ENCODE measurements around the gene GPR89A.
"Not testable (repeated sequence)": the region's sequence is repeated elsewhere in the genome, so short reads cannot be mapped to it uniquely, and the experiment has no call there.

GPR89A gene

DNA sequence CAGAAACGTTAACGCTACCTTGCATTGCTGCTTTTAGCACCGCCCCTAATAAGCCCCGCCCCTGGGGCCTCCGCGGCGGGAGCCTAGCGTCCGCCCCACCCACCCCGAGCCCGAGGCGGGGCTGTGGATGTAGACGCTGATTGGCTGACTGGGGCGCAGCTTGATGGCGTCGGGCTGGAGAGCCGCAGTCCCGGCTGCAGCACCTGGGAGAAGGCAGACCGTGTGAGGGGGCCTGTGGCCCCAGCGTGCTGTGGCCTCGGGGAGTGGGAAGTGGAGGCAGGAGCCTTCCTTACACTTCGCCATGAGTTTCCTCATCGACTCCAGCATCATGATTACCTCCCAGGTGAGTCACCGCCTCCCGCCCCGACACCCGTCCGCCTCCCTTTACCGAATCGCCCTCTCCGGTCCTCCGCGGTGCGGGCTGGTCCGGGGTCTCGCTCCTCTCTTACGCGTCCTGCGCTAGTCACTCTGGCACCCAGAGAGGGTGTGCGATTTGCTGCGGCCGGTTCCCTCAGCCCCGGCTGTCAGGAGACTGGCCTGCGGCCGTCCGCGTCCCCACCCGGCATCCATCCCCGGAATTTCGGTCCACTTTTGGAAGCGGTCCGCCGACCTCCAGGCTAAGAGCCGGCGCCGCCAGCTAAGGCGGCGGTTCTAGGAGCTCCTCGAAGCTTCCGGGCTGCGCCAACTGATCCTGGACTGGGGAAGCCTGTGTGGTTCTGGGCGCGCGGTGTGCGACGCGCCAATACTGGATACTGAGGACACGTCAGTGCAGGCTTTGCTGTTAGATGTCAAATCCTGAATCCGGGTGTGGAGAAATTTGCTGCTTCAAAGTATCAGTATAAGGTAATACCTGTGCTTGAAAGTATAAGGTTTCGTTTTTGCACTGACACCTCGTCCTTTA lies at the start of gene GPR89A:
GPR89A (plus strand) TSS at position 156 of the 901 bp plus-strand sequence; CDS start at position 302, 146 bp downstream.
- peak; percentile 83 for DNase-seq (ENCODE audit: low spot score)

DNA sequence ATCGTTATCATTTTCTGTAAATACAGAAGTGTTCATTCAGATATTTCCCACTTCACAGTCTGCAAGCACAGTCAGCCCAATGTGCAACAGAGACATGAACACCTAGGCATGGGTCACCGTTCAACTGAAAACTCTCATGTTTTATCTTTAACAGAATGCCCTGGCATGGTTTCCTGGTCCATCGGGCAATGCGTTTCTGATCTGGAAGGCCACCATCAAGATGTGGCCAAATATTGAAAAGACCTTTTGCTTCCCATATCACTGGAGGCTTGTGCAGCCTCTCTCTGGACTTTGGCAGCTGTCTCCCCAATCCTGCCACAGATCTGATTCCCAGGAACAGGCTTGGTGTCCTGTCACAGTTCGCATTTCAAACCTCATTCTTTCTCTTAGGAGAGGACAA lies 21.0 kb upstream of the GPR89A start:
- DNase-seq (ENCODE audit: low spot score), result not testable (repeated sequence)

DNA sequence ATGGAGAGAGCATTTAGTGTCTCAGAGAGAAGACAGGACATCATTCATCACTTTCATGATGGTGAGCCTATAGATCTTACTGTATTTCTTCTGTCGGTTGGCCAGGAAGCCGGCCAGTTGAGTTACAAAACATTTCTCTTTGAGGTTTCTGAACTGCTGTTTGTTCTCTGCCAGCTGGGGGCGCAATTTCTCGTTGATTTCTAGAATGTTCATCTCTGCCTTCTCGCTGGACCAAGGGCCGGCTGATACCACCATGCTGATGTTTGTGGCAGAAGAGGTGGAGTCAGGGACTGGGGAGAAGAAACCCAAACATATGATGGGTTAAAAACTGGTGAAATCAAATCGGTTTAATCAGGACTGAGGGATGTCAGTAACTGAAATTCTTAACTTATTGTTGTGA lies 17.0 kb upstream of the GPR89A start:
- not testable (repeated sequence) for DNase-seq (ENCODE audit: low spot score)

DNA sequence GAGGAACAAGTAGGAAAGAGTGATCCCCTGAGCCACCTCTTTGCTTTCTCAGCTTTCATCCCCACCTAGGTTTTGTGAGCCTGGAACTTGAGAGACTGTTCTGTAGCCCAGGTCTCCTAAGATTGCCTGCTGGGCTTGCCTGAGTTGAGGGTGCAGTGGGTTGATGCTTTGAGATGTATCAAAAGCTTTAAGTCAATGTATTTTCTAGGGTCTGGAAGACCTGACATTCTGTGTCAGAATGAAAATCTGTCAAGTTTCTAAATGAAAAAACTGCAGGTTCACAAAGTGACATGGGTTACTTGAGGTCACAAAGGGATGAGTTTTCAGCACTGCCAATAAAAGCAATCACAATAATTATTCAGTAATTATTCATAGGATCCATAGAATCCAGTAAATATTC lies 15.4 kb upstream of the GPR89A start:
- DNase-seq (ENCODE audit: low spot score), result not testable (repeated sequence)

DNA sequence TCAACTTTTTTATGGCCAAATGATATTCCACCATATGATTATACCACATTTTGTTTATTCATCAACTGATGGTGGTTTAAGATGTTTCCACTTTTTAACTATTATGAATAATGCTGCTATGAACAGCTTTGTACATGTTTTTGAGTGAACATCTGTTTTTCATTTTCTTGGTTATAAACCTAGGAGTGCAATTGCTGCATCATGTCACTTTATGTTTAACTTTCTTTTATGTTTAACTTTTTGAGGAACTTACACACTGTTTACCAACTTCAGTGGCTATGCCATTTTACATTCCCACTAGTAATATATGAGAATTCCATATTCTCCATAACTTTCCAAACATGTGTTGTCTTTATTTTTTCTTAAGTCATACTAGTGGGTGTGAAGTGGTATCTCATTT lies 12.4 kb upstream of the GPR89A start:
- DNase-seq (ENCODE audit: low spot score), result not testable (repeated sequence)

DNA sequence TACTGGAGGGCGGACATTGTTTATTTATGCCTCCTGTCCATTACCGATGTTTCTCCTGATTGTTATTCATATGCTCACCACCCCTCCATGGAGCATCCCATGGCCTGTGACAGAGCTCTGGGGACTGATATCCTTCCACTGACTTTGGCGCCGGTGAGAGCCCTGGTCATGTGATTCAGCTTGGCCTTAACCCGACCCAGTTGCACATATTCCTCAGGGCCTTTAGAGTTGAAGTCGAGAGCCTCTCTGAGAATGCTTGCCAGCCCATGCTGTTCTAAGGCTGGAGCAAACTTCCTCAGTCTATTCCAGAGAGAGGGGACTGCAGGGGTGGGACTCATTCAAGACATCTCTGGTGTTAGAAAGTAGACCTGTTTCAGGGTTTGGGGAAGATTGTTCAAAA lies 11.6 kb upstream of the GPR89A start:
- DNase-seq (ENCODE audit: low spot score), result not testable (repeated sequence)

DNA sequence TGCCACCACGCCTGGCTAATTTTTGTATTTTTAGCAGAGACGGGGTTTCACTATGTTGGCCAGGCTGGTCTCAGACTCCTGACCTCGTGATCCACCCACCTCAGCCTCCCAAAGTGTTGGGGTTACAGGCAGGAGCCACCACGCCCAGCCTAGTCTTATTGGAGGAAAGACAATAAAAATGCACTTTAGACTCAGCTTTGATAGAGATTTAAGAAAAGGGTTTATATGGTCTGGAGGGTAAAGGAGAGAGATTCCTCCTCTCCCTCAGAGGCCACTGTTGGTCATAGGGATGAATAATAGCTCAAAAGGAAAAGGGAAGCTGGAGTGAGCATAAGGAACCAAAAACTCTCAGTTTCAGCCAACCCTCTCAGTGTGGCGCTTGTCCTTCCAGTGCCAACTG lies 8.4 kb upstream of the GPR89A start:
- not testable (repeated sequence) for DNase-seq (ENCODE audit: low spot score)

DNA sequence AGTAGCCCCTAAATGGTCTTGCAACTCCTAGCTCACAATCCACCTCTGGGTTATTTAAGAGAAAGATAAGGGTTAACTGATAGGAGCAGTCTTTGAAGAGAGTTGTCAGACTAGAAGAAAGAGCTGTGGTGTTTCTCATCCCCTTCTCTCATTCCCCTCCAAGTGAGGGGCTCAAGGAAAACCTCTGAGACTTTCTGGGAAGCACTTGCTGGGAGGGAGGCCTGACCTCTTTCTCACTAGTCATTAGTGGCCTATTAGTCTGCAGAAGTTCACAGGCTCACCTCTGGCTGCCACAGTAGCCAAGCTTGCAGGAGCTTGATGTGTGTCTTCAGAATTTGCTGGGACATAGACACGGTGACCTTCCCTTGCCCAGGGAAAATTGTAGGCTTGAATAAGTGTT lies 6.2 kb upstream of the GPR89A start:
- DNase-seq (ENCODE audit: low spot score), result no peak

DNA sequence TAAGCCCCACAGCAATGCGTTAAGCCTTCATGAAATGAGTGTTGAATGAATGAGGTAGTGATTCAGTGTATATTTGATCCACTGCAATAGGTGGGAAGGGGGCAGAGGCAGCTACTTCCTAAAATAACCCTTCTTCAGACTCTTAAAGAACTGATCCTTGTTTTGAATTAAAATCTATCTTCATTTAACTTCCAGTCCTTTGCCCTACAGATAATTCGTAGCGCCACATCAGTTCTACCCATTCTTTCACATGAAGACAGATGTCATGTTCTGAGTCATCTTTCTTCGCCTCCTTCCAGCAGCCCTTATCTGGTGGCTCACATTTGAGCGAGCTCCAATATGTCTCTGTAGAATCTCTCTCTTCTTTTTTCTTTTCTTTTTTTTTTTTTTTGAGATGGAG lies 948 bp upstream of the GPR89A start:
- DNase-seq (ENCODE audit: low spot score), result not testable (repeated sequence)

DNA sequence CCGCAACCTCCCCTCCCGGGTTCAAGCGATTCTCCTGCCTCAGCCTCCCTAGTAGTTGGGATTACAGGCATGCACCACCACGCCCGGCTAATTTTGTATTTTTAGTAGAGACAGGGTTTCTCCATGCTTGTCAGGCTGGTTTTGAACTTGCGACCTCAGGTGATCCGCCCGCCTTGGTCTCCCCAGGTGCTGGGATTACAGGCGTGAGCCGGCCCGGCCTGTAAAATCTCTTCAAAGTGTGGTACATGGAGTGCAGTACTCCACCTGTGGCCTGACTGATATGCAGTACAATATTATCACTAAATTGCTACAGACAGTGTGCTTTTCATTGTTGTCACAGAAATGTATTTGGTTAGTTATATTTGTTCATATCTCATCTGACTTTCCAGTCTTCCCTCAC lies 499 bp upstream of the GPR89A start:
- DNase-seq (ENCODE audit: low spot score), result not testable (repeated sequence)

DNA sequence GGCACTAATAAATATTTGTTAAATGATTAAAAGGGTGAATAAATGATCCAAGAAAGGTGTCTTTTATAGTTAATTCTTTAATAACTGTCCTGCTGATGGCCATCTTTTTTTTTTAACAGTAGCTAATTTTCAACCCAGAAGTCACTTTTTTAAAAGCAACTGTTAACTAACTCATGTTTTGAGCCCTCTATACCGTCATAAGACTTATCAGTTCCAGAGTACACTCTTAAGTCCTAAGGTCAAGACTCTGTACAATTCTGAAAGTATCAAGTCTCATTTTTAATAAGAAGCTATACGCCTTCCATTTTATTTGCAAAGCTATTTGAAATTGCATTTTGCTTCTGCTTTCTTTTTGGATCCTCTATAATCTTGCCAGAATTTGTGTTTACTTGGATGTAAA lies 3.0 kb downstream of the GPR89A start:
- DNase-seq (ENCODE audit: low spot score), result not testable (repeated sequence)

DNA sequence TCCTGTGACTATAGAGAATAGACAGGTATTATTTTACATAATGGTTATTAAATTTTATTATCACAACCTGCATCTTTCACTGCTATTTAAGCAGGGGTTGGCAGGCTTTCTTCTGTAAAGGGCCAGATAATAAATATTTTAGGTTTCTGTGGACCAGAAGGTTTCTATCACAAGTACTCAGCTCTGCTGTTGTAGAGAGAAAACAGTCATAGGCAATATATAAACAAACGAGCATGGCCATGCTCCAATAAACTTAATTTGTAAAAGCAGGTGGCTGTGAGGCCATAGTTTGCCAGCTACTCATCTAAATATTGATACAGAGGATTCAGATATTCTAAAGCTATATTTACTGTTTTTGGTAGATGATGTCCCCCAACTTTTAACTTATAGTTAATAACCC lies 12.3 kb downstream of the GPR89A start:
- not testable (repeated sequence) for DNase-seq (ENCODE audit: low spot score)

DNA sequence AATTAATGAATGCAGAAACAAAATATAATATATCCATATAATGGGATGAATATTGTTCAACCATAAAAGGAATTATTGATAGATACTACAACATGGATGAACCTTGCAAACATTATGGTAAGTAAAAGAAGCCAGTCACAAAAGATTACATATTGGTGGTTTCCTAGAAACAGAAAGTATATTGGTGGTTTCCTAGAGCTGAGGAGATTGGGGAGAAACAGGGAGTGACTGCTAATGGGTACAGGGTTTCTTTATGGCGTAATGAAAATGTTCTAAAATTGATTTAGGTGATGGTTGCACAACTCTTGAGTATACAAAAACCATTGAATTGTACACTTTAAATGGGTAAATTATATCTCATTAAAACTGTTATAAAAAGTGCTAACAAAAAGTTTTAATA lies 14.4 kb downstream of the GPR89A start:
- DNase-seq (ENCODE audit: low spot score), result not testable (repeated sequence)

DNA sequence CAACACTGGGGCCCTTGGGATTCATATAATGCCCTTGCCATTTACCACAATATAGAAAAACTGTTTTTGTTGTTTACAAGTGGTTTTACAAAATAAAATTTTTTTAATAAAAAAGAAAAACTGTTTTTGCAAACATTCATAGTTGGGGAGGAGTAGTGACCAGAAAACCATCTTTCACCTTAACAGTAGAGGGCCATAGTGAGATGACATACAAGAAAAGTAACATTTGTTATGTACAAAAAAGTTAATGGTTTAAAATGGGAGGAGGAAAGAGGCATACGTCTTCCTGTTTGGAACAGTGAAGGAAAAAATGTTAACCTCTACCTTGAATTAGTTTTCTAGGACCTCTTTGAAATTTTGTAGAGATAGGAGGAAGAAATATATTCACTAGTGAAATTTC lies 28.4 kb downstream of the GPR89A start:
- not testable (repeated sequence) for DNase-seq (ENCODE audit: low spot score)

DNA sequence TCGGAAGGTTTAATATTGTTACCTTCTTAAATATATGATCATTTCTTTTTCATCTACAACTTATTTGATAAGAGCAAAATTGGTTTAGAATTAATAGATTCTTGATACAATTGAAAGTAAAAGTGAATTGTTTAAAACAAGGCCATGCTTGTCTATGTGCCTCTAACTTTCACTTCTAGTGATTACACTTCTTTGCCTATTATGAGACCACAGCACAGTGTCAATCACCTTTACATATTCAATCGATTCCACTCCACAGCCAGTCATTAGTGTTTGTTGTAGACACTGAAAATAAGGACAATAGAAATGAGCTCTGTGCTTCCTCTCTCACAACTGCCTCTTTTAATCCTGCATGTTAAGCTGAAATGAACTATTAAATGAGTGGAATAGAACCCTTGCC lies 34.1 kb downstream of the GPR89A start:
- DNase-seq (ENCODE audit: low spot score), result not testable (repeated sequence)

DNA sequence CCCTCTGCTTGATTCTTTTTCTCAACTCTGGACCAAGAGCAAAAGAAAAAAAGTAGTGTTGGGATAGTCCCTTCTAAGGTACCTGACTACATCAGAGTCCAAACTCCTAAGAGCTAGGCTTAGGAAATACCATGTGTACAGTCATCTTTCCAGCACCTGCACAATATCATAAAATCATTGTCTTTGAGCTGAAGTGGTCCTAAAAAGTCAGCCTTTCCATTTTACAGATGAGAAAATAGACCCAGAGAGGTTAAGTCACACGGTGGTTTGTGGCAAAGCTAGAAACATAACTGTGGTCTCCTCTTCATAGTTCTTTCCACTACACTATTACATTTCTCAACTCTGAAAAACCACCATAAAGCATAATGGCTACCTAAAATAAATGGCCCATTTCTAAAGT lies 36.2 kb downstream of the GPR89A start:
- not testable (repeated sequence) for DNase-seq (ENCODE audit: low spot score)

DNA sequence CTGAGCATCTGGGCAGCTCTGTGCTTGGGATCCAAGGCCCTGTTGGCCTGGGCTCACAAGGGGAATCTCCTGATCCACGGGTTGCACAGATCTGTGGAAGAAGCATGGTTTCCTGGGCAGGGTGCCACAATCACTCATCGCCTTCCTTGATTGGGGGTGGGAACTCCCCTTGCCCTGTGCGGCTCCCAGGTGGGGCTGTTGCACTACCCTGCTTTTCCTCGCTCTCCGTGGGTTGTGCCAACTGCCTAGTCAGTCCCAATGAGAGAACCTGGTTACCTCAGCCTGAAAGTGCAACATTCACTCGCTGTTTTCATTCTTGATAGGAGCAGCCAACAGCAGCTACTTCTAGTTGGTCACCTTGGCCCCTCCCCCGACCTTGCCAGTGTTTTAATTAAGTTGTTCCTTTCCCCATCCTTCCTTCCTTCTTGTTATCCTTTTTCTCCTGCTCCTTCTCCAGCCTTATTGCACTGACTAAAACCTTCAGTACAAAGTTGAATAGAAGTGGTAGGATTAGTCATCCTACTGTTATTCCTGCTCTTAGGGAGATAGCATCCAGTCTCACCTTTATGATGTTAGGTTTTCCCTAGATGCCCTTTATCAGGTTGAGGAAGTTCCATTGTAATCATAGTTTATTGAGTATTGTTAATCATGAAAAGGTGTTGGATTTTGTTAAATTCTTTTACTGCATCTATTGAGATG lies 48.6 kb downstream of the GPR89A start:
- not testable (repeated sequence) for DNase-seq (ENCODE audit: low spot score)

DNA sequence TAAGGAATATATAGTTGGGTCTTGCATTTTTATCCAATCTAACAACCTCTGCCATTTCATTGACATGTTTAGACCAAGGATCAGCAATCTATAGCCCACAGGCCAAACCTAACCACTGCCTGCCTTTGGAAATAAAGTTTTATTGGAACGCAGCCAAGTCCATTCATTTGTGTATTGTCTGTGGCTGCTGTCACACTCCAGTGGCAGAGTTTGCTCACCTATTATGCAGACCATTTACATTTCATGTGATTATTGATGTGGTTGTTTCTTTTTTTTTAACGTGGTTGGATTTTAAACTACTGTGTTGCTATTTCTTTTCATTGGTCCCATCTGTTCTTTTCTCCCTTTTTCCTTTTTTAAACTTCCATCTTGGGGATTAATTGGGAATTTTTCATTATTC lies 54.7 kb downstream of the GPR89A start:
- peak; percentile 16 for DNase-seq (ENCODE audit: low spot score)

DNA sequence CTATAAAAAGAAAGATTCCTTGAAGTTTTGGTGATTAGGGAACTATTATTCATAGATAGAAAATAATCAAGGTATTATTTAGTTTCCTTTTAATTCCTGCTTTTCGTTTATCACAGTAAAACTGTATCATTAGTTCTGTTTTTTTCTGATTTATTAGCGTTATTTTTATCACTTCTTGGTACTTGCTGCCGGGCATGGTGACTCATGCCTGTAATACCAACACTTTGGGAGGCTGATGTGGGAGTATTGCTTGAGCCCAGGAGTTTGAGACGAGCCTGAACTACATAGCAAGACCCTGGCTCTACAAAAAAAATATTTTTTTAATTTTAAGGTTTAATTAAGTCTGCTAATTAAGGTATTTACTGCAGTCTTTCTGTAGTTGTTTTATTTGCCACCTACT lies 57.2 kb downstream of the GPR89A start:
- not testable (repeated sequence) for DNase-seq (ENCODE audit: low spot score)

DNA sequence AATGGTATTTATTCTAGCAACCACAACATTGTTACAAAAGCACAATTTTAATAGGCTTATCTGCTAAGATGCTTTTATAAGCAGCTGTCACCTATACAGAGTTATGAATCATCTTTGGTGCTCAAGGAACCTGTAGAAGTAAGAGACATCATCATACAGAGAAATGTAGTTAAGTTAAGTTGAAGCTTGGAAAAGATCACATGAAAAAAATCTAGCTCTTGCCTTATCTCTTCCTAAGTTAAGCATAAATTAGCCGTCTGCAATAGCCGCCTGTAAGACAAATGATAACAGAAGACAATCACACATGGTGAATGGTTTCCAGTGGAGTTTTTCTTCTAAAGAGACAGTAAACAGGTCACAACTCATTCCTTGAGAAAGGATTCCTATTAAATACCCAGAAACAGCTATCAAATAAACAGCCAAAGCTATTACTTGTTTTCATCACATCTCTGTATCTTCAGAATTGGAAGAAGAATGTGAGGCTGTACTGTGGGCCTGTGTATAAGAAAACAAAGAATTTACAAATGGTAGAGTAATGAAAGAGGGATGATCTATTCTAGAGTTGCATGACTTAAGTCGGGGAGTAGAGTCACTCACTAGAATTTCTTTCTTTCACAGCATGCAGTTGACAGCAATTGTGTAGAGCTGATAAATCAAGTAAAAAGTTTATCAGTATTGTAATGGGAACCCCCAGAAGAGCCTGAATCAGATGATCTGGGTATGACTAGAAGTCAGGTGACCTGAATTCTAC lies 63.4 kb downstream of the GPR89A start:
- not testable (repeated sequence) for DNase-seq (ENCODE audit: low spot score)

DNA sequence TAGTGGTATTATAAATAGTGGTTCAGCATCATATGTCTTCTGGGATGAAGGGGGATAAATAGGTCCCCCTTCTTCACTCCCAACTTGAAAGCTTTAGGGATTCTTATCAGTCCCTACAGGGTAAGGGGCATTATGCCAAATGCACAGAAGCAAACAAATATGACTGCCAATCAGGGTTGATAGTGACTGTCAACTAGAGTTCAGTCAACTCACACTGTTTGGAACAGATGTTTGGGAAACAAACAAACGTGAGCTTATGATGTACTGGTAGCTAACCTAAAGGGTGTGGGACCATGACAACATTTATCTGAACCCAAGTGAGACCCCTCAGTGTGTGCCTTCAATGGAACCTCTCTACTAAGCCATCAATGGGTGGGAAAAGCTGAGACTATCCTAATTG lies 65.4 kb downstream of the GPR89A start:
- not testable (repeated sequence) for DNase-seq (ENCODE audit: low spot score)

DNA sequence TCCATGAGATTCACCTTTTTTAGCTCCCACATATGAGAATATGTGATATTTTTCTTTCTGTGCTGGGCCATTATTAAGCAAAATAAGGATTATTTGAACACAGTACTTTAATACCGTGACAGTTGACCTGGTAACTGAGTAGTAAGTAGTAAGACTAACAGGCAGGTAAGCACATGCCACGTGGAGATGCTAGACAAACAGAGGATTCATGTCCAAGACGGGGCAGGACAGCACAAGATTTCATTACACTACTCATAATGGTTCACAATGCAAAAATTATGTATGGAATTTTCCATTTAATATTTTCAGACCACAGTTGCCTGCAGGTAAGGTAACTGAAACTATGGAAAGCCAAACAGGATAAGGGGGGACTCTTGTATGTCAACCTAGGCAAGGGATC lies 77.1 kb downstream of the GPR89A start:
- not testable (repeated sequence) for DNase-seq (ENCODE audit: low spot score)

Data from SW480 (cell line).